H1 (cell line): Measurements from ENCODE around the gene ALOX5. TPM values are rescaled to one million over a fixed set of nuclear protein-coding genes. Genes with fewer than 3 reads are reported as not detected.

Experiments used
- CTCF ChIA-PET: fragments of 300-600 bp; sonication (Branson Sonifier 250); formaldehyde crosslinking; loops from one replicate; lab custom pipeline; 2021; ENCODE audit not compliant: partially characterized antibody; lab: Charles Lee
- POLR2A ChIA-PET: fragments of 300-600 bp; sonication (Branson Sonifier 250); formaldehyde crosslinking; loops from one replicate; lab custom pipeline; 2021; ENCODE audit warnings: inconsistent platforms; ENCODE audit not compliant: partially characterized antibody; lab: Charles Lee
- DNase-seq, 2 experiments: peaks; one replicate each; pipeline versions ENCODE4 v3.0.0 to v3.0.0-alpha.2; 2010 to 2022; ENCODE audit warnings: low spot score in 2 of 2, low read depth in 1 of 2, mixed read lengths in 1 of 2
- FAIRE-seq: peaks from 2 replicates; lab custom pipeline; 2011; peaks lifted over from hg19 to GRCh38; lab: Jason Lieb, UNC
- H2AFZ ChIP-seq: 2 replicates; pipeline ENCODE4 v1.8.1; 2012; ENCODE audit warnings: low read length, inconsistent platforms
- H2AK5ac ChIP-seq: 2 replicates; pipeline ENCODE4 v1.6.1; 2013; ENCODE audit warnings: low read depth, low read length
- H2BK120ac ChIP-seq: replicated peaks from 2 replicates; pipeline ENCODE3; 2013; ENCODE audit warnings: low read depth, low read length, inconsistent platforms
- H2BK12ac ChIP-seq: 2 replicates; pipeline ENCODE4 v1.6.1; 2013; ENCODE audit warnings: low read depth, low read length
- H2BK15ac ChIP-seq: 2 replicates; pipeline ENCODE4 v1.6.1; 2013; ENCODE audit warnings: low read length
- H2BK20ac ChIP-seq: 2 replicates; pipeline ENCODE4 v1.6.1; 2013; ENCODE audit warnings: low read length
- H2BK5ac ChIP-seq: 2 replicates; pipeline ENCODE4 v1.6.1; 2013; ENCODE audit warnings: low read depth, low read length
- H3K14ac ChIP-seq: 2 replicates; pipeline ENCODE4 v1.6.1; 2013; ENCODE audit warnings: inconsistent platforms; ENCODE audit not compliant: insufficient read length
- H3K18ac ChIP-seq: 2 replicates; pipeline ENCODE4 v1.6.1; 2013; ENCODE audit warnings: low read length; ENCODE audit errors: extremely low read depth
- H3K23ac ChIP-seq: 2 replicates; pipeline ENCODE4 v1.6.1; 2013; ENCODE audit warnings: inconsistent platforms; ENCODE audit not compliant: insufficient read length
- H3K23me2 ChIP-seq: 2 replicates; pipeline ENCODE4 v1.6.1; 2013; ENCODE audit warnings: low read depth, low read length
- H3K27ac ChIP-seq: 2 replicates; pipeline ENCODE4 v1.6.1; 2011; ENCODE audit warnings: low read depth, low read length, inconsistent platforms
- H3K27me3 ChIP-seq, 4 experiments: replicated peaks in 1 of 4; 1 replicate in 1 of 4; 2 replicates in 3 of 4; pipeline versions ENCODE4 v1.6.1 to v1.8.1; 2011 to 2013; ENCODE audit warnings: low read length in 3 of 4, mild to moderate bottlenecking in 3 of 4, inconsistent platforms in 2 of 4, mixed read lengths in 2 of 4, moderate library complexity in 1 of 4; ENCODE audit not compliant: control insufficient read depth in 3 of 4, insufficient read depth in 3 of 4; ENCODE audit errors: extremely low read depth in 1 of 4
- H3K36me3 ChIP-seq, 4 experiments: 2 replicates each; pipeline versions ENCODE4 v1.6.1 to v1.8.1; 2011 to 2013; ENCODE audit warnings: mild to moderate bottlenecking in 4 of 4, low read length in 3 of 4, moderate library complexity in 2 of 4, control low read depth in 1 of 4, inconsistent platforms in 1 of 4; ENCODE audit not compliant: insufficient read depth in 4 of 4, control insufficient read depth in 2 of 4
- H3K4ac ChIP-seq: replicated peaks from 2 replicates; pipeline ENCODE3; 2013; ENCODE audit warnings: low read length, low read depth, mixed read lengths, inconsistent platforms; ENCODE audit not compliant: insufficient read length
- H3K4me1 ChIP-seq, 4 experiments: replicated peaks in 1 of 4; 1 replicate in 1 of 4; 2 replicates in 3 of 4; pipeline versions ENCODE4 v1.6.1 to v1.8.1; 2011 to 2013; ENCODE audit warnings: low read length in 3 of 4, inconsistent platforms in 2 of 4, mixed read lengths in 1 of 4; ENCODE audit not compliant: insufficient read depth in 4 of 4, control insufficient read depth in 3 of 4
- H3K4me2 ChIP-seq, 2 experiments: 2 replicates each; pipeline versions ENCODE4 v1.6.1 to v1.8.1; 2011 to 2013; ENCODE audit warnings: low read depth in 2 of 2, low read length in 2 of 2, control low read depth in 1 of 2, inconsistent platforms in 1 of 2, mild to moderate bottlenecking in 1 of 2; ENCODE audit not compliant: insufficient read depth in 1 of 2
- H3K4me3 ChIP-seq, 4 experiments: fragments of 200-600, 300-600 bp in 1 of 4; sonication (generic), shearing (Covaris generic), sonication (Bioruptor Twin) in 1 of 4; 2 replicates each; pipeline versions ENCODE4 v1.5.1 to v1.8.1; 2011 to 2016; ENCODE audit warnings: low read length in 4 of 4, low read depth in 3 of 4, control low read depth in 2 of 4, inconsistent platforms in 2 of 4, mild to moderate bottlenecking in 2 of 4, mixed read lengths in 1 of 4, moderate library complexity in 1 of 4; ENCODE audit not compliant: insufficient read depth in 2 of 4; ENCODE audit errors: extremely low read depth in 1 of 4
- H3K56ac ChIP-seq: replicated peaks from 2 replicates; pipeline ENCODE3; 2013; ENCODE audit warnings: low read depth, mild to moderate bottlenecking, mixed read lengths, low read length, inconsistent platforms; ENCODE audit not compliant: insufficient read length
- H3K79me1 ChIP-seq: 2 replicates; pipeline ENCODE4 v1.6.1; 2013; ENCODE audit warnings: low read depth, low read length, control low read depth
- H3K79me2 ChIP-seq, 2 experiments: 2 replicates each; pipeline versions ENCODE4 v1.6.1 to v1.8.1; 2012 to 2013; ENCODE audit warnings: low read length in 2 of 2, mild to moderate bottlenecking in 2 of 2, inconsistent platforms in 1 of 2; ENCODE audit not compliant: insufficient read depth in 2 of 2, control insufficient read depth in 1 of 2
- H3K9ac ChIP-seq, 4 experiments: replicated peaks in 1 of 4; 1 replicate in 1 of 4; 2 replicates in 3 of 4; pipeline versions ENCODE4 v1.6.1 to v1.8.1; 2011 to 2013; ENCODE audit warnings: low read depth in 3 of 4, low read length in 3 of 4, control low read depth in 2 of 4, mild to moderate bottlenecking in 2 of 4, moderate library complexity in 2 of 4, inconsistent platforms in 1 of 4; ENCODE audit errors: extremely low read depth in 1 of 4
- H3K9me3 ChIP-seq, 2 experiments: 2 replicates each; pipeline versions ENCODE4 v1.6.1 to v1.8.1; 2012 to 2013; ENCODE audit warnings: mild to moderate bottlenecking in 2 of 2, moderate library complexity in 2 of 2, control low read depth in 1 of 2, inconsistent platforms in 1 of 2, low read depth in 1 of 2, low read length in 1 of 2, mixed read lengths in 1 of 2; ENCODE audit not compliant: insufficient read depth in 2 of 2
- H4K20me1 ChIP-seq, 2 experiments: replicated peaks in 1 of 2; 2 replicates each; pipeline versions ENCODE3 to v1.8.1; 2011 to 2013; ENCODE audit warnings: inconsistent platforms in 2 of 2, low read length in 2 of 2, mild to moderate bottlenecking in 1 of 2; ENCODE audit not compliant: insufficient read depth in 2 of 2, control insufficient read depth in 1 of 2
- H4K5ac ChIP-seq: 2 replicates; pipeline ENCODE4 v1.6.1; 2013; ENCODE audit warnings: low read length, low read depth, mixed read lengths, inconsistent platforms; ENCODE audit not compliant: insufficient read length
- H4K8ac ChIP-seq: 2 replicates; pipeline ENCODE4 v1.8.0; 2013; ENCODE audit warnings: mild to moderate bottlenecking, moderate library complexity, low read length, inconsistent platforms; ENCODE audit not compliant: insufficient read depth; ENCODE audit errors: extremely low read depth
- H4K91ac ChIP-seq: replicated peaks from 2 replicates; pipeline ENCODE3; 2013; ENCODE audit warnings: low read length, mixed read lengths, inconsistent platforms; ENCODE audit not compliant: insufficient read length
- GTF2F1 ChIP-seq: IDR thresholded peaks from 2 replicates; pipeline ENCODE4 v1.6.1; 2012; ENCODE audit warnings: low read depth, low read length, improper control_type of control experiment, borderline replicate concordance
- KDM4A ChIP-seq: IDR thresholded peaks from one replicate; pipeline ENCODE4 v1.7.1; 2012; ENCODE audit warnings: low read depth, mild to moderate bottlenecking, moderate library complexity, low read length, inconsistent platforms; ENCODE audit not compliant: severe bottlenecking
- RNF2 ChIP-seq: fragments of 200-900, 300-1000 bp; sonication (generic); IDR thresholded peaks from 2 replicates; pipeline ENCODE4 v1.7.1; 2016; ENCODE audit warnings: borderline replicate concordance, low read depth, mild to moderate bottlenecking, antibody characterized with exemption, low read length; ENCODE audit not compliant: poor library complexity, severe bottlenecking; ENCODE audit errors: missing control alignments
- SIRT6 ChIP-seq: IDR thresholded peaks from one replicate; pipeline ENCODE4 v1.7.1; 2012; ENCODE audit warnings: low read length, inconsistent platforms
- SRF ChIP-seq: IDR thresholded peaks from 2 replicates; pipeline ENCODE4 v1.6.1; 2011; ENCODE audit warnings: mild to moderate bottlenecking, low read depth, low read length, moderate library complexity
- TAF7 ChIP-seq: optimal IDR thresholded peaks from 2 replicates; pipeline ENCODE3; 2011; ENCODE audit warnings: low read depth, mild to moderate bottlenecking, inconsistent platforms, low read length, moderate library complexity, borderline replicate concordance
- TBP ChIP-seq: IDR thresholded peaks from 2 replicates; pipeline ENCODE4 v1.6.1; 2011; ENCODE audit warnings: low read depth, low read length, improper control_type of control experiment
- TCF12 ChIP-seq: IDR thresholded peaks from 2 replicates; pipeline ENCODE4 v1.6.1; 2011; ENCODE audit warnings: low read depth, mild to moderate bottlenecking, low read length
- YY1 ChIP-seq: IDR thresholded peaks from 2 replicates; pipeline ENCODE4 v1.6.1; 2011; ENCODE audit warnings: low read depth, mild to moderate bottlenecking, low read length
- WGBS, 2 experiments: shearing (Covaris generic) in 1 of 2; methylation state at CpG; one replicate each; pipeline versions ENCODE4 v1.1.6 to v1.1.7; 2013 to 2015; ENCODE audit warnings: low lambda C conversion rate in 2 of 2, mixed read lengths in 2 of 2, inconsistent platforms in 1 of 2, low coverage in 1 of 2, missing lambda C conversion rate in 1 of 2; ENCODE audit not compliant: insufficient replicate concordance in 2 of 2, insufficient coverage in 1 of 2, insufficient read length in 1 of 2; ENCODE audit errors: extremely low coverage in 1 of 2, missing lambda C conversion rate in 1 of 2; 5-methylcytosine and 5-hydroxymethylcytosine counted together
- polyA plus RNA-seq, 7 experiments: library from polyadenylated mRNA; depleted of rRNA in 3 of 7; stranded (reverse) in 5 of 7; unstranded in 2 of 7; fragments of >200 nt in 5 of 7; fragments of 200-250 nt in 2 of 7; gene quantifications; 1 replicate in 5 of 7; 2 replicates in 1 of 7; 4 replicates in 1 of 7; pipeline versions ENCODE4 v1.2.1 to v1.2.3, GENCODE V29; 2011 to 2013; ENCODE audit warnings: missing spikeins in 2 of 7, mixed read lengths in 2 of 7
- total RNA-seq: library from RNA; stranded (reverse); fragmentation: NEBNext Ultra II Directional; extraction: Animal tissue kit (Norgen Biotek cat#: 25700); gene quantifications from 2 replicates; pipeline ENCODE4 v1.2.1, GENCODE V29; 2021

ALOX5 gene
- total and polyA plus RNA-seq, 2 of the 8 experiments (the other 6 are each of a cell fraction or from before 2014, with no cell fraction given) = 1.6 to 3.8 TPM

DNA sequence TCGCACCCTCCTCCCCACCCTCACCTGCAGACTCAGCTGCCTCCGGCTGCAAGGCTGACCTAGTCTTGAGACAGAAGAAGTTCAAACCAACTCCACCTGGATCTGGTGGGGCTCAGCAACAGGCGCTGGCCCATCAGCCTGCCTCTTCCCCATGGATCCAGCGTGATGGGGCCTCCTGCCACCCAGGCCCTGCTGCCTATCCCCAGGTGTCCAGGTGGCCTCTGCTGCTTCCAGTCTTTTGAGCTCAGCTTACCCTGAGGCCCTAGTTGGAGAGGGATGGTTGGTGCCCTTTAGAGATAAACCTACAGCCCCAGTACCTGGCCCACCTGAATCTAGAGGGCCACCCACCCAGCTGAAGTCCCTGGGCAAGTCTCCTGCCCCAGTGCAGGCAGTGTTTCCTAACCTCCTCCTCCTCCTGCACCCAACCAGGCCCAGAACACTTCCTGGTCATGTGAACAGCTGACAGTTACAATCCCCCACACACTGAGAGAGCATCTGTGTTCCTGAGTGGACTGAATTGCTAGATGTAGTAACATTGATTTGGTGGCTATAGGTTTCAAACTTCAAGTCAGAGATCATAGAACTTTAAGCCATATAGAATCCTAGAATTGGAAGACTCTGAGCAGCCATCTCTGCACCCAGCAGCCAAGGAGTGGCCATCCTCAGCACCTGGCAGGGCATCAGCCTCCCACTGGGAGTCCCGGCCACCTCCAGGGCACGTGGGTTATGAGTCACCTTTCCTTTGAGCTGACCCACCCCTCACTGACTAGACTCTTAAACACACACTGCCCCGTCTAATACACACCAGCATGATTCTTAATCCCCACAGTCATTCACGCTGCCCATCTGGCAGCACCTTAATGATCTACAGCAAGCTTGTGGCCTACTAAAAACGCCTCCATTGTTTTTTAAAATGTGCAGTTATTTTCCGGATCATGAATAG, 51.9 kb downstream of the ALOX5 start:
- H3K36me3 ChIP-seq = no peaks in the 10 kb centered on the region
- no peak overlapping the region for H3K4ac ChIP-seq
- no peaks in the 10 kb centered on the region for H3K79me1 ChIP-seq
- no peak overlapping the region for H2BK5ac ChIP-seq
- H4K91ac ChIP-seq = no peak overlapping the region
- DNase-seq = no peak
- H3K23ac ChIP-seq = no peak overlapping the region
- no peak overlapping the region for H3K4me2 ChIP-seq
- no peak overlapping the region for H3K4me3 ChIP-seq
- H3K79me2 ChIP-seq = no peaks in the 10 kb centered on the region
- no peak overlapping the region for H2BK120ac ChIP-seq
- H4K8ac ChIP-seq = peak overlapping the region; percentile 1; the same call in 1 of the 2 replicates
- H3K18ac ChIP-seq = no peak overlapping the region
- ChIA-PET CTCF (interaction anchor here (0.8 kb wide), 1 partner anchor 146 kb away, joined by 3 read pairs; no protein-coding TSS in a partner anchor), POLR2A (interaction anchor here (0.5 kb wide), 1 partner anchor 45 kb away, joined by 3 read pairs; no protein-coding TSS in a partner anchor)
- no peaks in the 10 kb centered on the region for H3K27me3 ChIP-seq
- FAIRE-seq = no peak
- H3K14ac ChIP-seq = no peak overlapping the region
- H3K27ac ChIP-seq = no peak overlapping the region
- H2AK5ac ChIP-seq = no peak overlapping the region
- no peak overlapping the region for H2BK12ac ChIP-seq
- H2BK15ac ChIP-seq = no peak overlapping the region
- no peak overlapping the region for H2AFZ ChIP-seq
- H3K56ac ChIP-seq = no peak overlapping the region
- H4K20me1 ChIP-seq = no peaks in the 10 kb centered on the region
- 81% methylated on average over 10 of the region's 10 CpGs; no CpG with 5 or more reads in 1 of the 2 experiments for WGBS, 2 experiments
- H2BK20ac ChIP-seq = no peak overlapping the region
- H4K5ac ChIP-seq = no peak overlapping the region
- no peaks in the 10 kb centered on the region for H3K9me3 ChIP-seq
- H3K23me2 ChIP-seq = no peaks in the 10 kb centered on the region
- H3K4me1 ChIP-seq = peaks cover 0 to 4% (median under 1%) of the 10 kb centered on the region in 4 experiments; a peak in 1 of 7 replicates
- H3K9ac ChIP-seq = no peak overlapping the region
- TF ChIP-seq SIRT6 (no peak), TAF7 (no peak), TBP (no peak), SRF (no peak), KDM4A (no peak), RNF2 (no peak), TCF12 (no peak), GTF2F1 (no peak), YY1 (no peak)
